ENCODE measurements around the gene DNAJB1. TPM values are rescaled to one million over a fixed set of nuclear protein-coding genes. Genes with fewer than 3 reads are reported as not detected.
A peak's percentile ranks its signal among the peaks of the same experiment; 100 is the strongest.

DNAJB1 gene
- total and polyA plus RNA-seq, 2 of the 13 experiments (the other 11 are each of a cell fraction or from before 2014, with no cell fraction given), result 87.5 to 97.3 TPM

DNA sequence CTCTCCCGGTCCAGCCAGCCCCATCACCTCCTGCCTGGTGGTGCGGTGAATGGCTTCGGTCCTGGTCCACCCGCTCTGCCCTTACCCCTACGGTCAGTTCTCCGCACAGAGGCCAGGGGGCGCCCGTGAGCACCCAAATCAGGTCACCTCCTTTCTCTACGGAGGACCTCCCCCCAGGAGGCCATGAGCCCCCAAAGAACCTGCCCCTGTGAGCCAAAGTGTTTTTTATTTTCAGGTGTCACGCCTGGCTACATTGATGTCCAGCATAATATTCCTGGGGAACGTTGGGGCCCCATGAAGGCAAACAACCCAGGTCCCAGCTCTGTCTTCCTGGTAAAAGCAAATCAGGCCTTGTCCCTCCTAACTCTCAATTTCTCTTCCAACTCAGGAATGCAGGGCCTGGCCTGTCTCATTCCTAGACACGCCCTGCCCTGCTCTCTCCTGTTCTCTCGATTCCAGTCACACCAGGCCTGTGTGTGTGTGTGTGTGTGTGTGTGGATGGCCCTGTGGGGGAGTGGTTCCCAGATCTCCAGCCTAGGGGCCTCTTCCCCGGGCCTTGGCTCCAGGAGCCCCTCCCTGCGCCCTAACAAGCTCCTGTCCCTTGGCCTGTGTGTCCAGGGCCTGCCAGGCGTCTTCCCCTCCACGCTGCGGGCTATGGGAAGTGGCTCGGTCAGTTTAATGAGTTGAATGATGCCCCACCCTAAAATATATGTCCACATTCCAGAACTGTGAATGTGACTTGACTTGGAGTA is 12.5 kb downstream of the DNAJB1 start (continued):
- TF ChIP-seq, protein P1, sequence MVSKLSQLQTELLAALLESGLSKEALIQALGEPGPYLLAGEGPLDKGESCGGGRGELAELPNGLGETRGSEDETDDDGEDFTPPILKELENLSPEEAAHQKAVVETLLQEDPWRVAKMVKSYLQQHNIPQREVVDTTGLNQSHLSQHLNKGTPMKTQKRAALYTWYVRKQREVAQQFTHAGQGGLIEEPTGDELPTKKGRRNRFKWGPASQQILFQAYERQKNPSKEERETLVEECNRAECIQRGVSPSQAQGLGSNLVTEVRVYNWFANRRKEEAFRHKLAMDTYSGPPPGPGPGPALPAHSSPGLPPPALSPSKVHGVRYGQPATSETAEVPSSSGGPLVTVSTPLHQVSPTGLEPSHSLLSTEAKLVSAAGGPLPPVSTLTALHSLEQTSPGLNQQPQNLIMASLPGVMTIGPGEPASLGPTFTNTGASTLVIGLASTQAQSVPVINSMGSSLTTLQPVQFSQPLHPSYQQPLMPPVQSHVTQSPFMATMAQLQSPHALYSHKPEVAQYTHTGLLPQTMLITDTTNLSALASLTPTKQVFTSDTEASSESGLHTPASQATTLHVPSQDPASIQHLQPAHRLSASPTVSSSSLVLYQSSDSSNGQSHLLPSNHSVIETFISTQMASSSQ (IDR thresholded peaks at IDR 0.05; ENCODE audit: low read depth), result no peak
- TF ChIP-seq, protein P1 (CRISPR knock-in tag; IDR thresholded peaks at IDR 0.05; ENCODE audit: borderline replicate concordance), result no peak
- TF ChIP-seq HMGA1 (CRISPR knock-in tag; conservative IDR thresholded peaks at IDR 0.05), result no peak
- TF ChIP-seq ZC3H4 (CRISPR knock-in tag; IDR thresholded peaks at IDR 0.05; ENCODE audit: borderline replicate concordance), result no peak
- TF ChIP-seq ZNF709 (CRISPR knock-in tag; IDR thresholded peaks at IDR 0.05), result no peak
- no peak for TF ChIP-seq RFXANK (CRISPR knock-in tag; IDR thresholded peaks at IDR 0.05)
- TF ChIP-seq ZNF30 (CRISPR knock-in tag; IDR thresholded peaks at IDR 0.05), result no peak
- no peak for TF ChIP-seq ZBTB33 (CRISPR knock-in tag; IDR thresholded peaks at IDR 0.05)
- TF ChIP-seq PAXIP1 (CRISPR knock-in tag; conservative IDR thresholded peaks at IDR 0.05), result no peak
- no peak for TF ChIP-seq PCBP1 (IDR thresholded peaks at IDR 0.05; ENCODE audit: borderline replicate concordance, low read depth, low read length)
- TF ChIP-seq EP300 (IDR thresholded peaks at IDR 0.05; ENCODE audit: low read depth in 2 of 2, low read length in 2 of 2), result no peak
- no peak for TF ChIP-seq EP300 (CRISPR knock-in tag; IDR thresholded peaks at IDR 0.05; ENCODE audit: borderline replicate concordance)
- no peak for TF ChIP-seq CREM (IDR thresholded peaks at IDR 0.05)
- TF ChIP-seq CREM (CRISPR knock-in tag; IDR thresholded peaks at IDR 0.05), result no peak
- TF ChIP-seq ZNF224 (CRISPR knock-in tag; IDR thresholded peaks at IDR 0.05), result no peak
- TF ChIP-seq CBX5 (CRISPR knock-in tag; IDR thresholded peaks at IDR 0.05; ENCODE audit: borderline replicate concordance), result no peak
- peak; percentile 49; the same call in 1 of the 2 replicates for TF ChIP-seq ZNF501 (CRISPR knock-in tag; IDR thresholded peaks at IDR 0.05)
- no peak for TF ChIP-seq KAT7 (CRISPR knock-in tag; IDR thresholded peaks at IDR 0.05; ENCODE audit: borderline replicate concordance)
- no peak for TF ChIP-seq ZC3H13 (CRISPR knock-in tag; IDR thresholded peaks at IDR 0.05)
- TF ChIP-seq ZBTB7B (CRISPR knock-in tag; IDR thresholded peaks at IDR 0.05), result peak; percentile 79
- no peak for TF ChIP-seq SOX13 (IDR thresholded peaks at IDR 0.05)
- no peak for TF ChIP-seq SOX13 (CRISPR knock-in tag; conservative IDR thresholded peaks at IDR 0.05 in 1 of 2, IDR thresholded peaks at IDR 0.05 in 1 of 2)
